Transverse colon (tissue), 4 donors: ENCODE results near the gene DHTKD1. TPM values are rescaled to one million over a fixed set of nuclear protein-coding genes. Genes with fewer than 3 reads are reported as not detected.

Experiments used
- DNase-seq: peaks from one replicate; pipeline ENCODE4 v3.0.0-alpha.2; 2019
- H3K27ac ChIP-seq, 4 donors: fragments of 200-600 bp; sonication (generic); 2 replicates each; pipeline ENCODE4 v1.5.1; 2016 to 2018; ENCODE audit warnings: inconsistent platforms in 4 of 4
- H3K27me3 ChIP-seq: fragments of 200-600 bp; sonication (generic); 2 replicates; pipeline ENCODE4 v1.5.1; 2017; ENCODE audit warnings: inconsistent platforms
- H3K36me3 ChIP-seq, 4 donors: fragments of 200-600 bp; sonication (generic); 2 replicates each; pipeline ENCODE4 v1.5.1; 2017 to 2019; ENCODE audit warnings: inconsistent platforms in 4 of 4
- H3K4me1 ChIP-seq, 4 donors: fragments of 200-600 bp; sonication (generic); 2 replicates each; pipeline ENCODE4 v1.5.1; 2017 to 2020; ENCODE audit warnings: inconsistent platforms in 4 of 4
- H3K4me3 ChIP-seq, 4 donors: fragments of 200-600 bp; sonication (generic); 1 replicate in 1 of 4; 2 replicates in 3 of 4; pipeline versions ENCODE4 v1.5.1 to v1.6.1; 2017 to 2019; ENCODE audit warnings: inconsistent platforms in 4 of 4
- H3K9me3 ChIP-seq, 2 donors: fragments of 200-600 bp; sonication (generic); 2 replicates each; pipeline ENCODE4 v1.5.1; 2017 to 2019; ENCODE audit warnings: inconsistent platforms in 2 of 2
- CTCF ChIP-seq, 5 experiments: fragments of 200-600 bp in 3 of 5; fragments of 450-650 bp in 2 of 5; sonication (generic) in 3 of 5; IDR thresholded peaks; 1 replicate in 2 of 5; 2 replicates in 3 of 5; pipeline ENCODE4 v1.5.1; 2016 to 2017; ENCODE audit warnings: antibody characterized with exemption in 5 of 5, inconsistent platforms in 3 of 5, mild to moderate bottlenecking in 2 of 5, moderate library complexity in 1 of 5
- EP300 ChIP-seq: sonication (generic); formaldehyde crosslinking; IDR thresholded peaks from one replicate; pipeline ENCODE4 v1.6.1; 2017; ENCODE audit warnings: antibody characterized with exemption, low read depth
- POLR2A ChIP-seq: fragments of 450-650 bp; IDR thresholded peaks from one replicate; pipeline ENCODE4 v1.6.1; 2016; ENCODE audit warnings: antibody characterized with exemption, mild to moderate bottlenecking, moderate library complexity
- POLR2AphosphoS5 ChIP-seq, 3 donors: sonication (generic); formaldehyde crosslinking; IDR thresholded peaks; one replicate each; pipeline ENCODE4 v1.6.1; 2016; ENCODE audit warnings: antibody characterized with exemption in 3 of 3
- WGBS, 2 donors: methylation state at CpG; one replicate each; pipeline ENCODE4 v1.1.5; 2018; ENCODE audit warnings: low coverage in 1 of 2; 5-methylcytosine and 5-hydroxymethylcytosine counted together
- in situ Hi-C, 4 donors: fragments of 200-750 bp; cut with MboI; loops; one replicate each; pipeline versions ENCODE4 v1.15.0 to v1.15.1; 2017; ENCODE audit warnings: low sequenced_read_pairs in 3 of 4, low pct_ligation_motif_present in 1 of 4, low pct_unique_long_range_greater_than_20kb in 1 of 4
- intact Hi-C: fragments of 100-400 bp; cut with DNase I; formaldehyde crosslinking; loops from one replicate; pipeline ENCODE4 v1.15.1; 2023; ENCODE audit warnings: low total_unique reads
- total RNA-seq, 4 donors: library from RNA; depleted of rRNA; stranded (reverse); fragments of >200 nt; gene quantifications; one replicate each; pipeline ENCODE4 v1.1.0, GENCODE V29; 2016

Gene DHTKD1
- total RNA-seq, 4 donors from 2014 or later: 7.0 to 29.5 (median 13.0) TPM

GRCh38 chr10:12025591-12025990 is 43.2 kb upstream of the DHTKD1 start:
- Histone ChIP-seq H3K36me3 (peaks cover 0 to 24% (median 5%) of the 10 kb centered on the region in 4 donors), H3K4me1 (peaks cover 0 to 11% (median 5%) of the 10 kb centered on the region in 4 donors), H3K9me3 (no peaks in the 10 kb centered on the region), H3K4me3 (no peak overlapping the region), H3K27me3 (no peaks in the 10 kb centered on the region), H3K27ac (no peak overlapping the region)
- in situ Hi-C loops (no loop called here), intact Hi-C loops (no loop called here)
- DNase-seq: no peak
- TF ChIP-seq EP300 (no peak), CTCF (IDR thresholded peaks at IDR 0.05) (no peak), POLR2AphosphoS5 (IDR thresholded peaks at IDR 0.05) (no peak), POLR2A (no peak)
- 92% methylated on average over 5 of the region's 5 CpGs; no CpG with 5 or more reads in 1 of the 2 donors for whole genome bisulfite sequencing, 2 donors

- TF ChIP-seq POLR2A (no peak), EP300 (no peak), POLR2AphosphoS5 (IDR thresholded peaks at IDR 0.05) (no peak), CTCF (IDR thresholded peaks at IDR 0.05) (no peak)
These were observed 41.2 kb upstream of the DHTKD1 start for GRCh38 chr10:12027539-12027938.

DNA sequence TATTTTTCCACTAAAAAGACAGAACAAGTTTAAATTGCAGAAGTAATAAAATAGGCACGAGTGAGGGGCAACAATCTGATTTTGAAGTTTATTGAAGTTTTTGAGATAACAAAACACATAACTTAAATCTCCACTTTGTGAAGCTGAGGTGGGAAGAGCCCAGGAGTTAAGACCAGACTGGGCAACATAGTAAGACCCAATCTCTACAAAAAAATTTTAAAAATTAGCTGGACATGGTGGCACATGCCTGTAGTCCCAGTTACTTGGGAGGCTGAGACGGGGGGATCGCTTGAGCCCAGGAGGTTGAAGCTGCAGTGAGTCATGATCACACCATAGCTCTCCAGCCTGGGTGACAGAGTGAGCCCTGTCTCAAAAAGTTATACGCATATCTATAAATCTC is 37.4 kb upstream of the DHTKD1 start:
- no peak overlapping the region for H3K4me3 ChIP-seq
- no peaks in the 10 kb centered on the region for H3K9me3 ChIP-seq
- H3K4me1 ChIP-seq: no peaks in the 10 kb centered on the region
- H3K27me3 ChIP-seq: no peaks in the 10 kb centered on the region
- H3K27ac ChIP-seq: no peak overlapping the region
- intact Hi-C loops: no loop called here
- H3K36me3 ChIP-seq: peaks cover 0 to 60% (median 17%) of the 10 kb centered on the region in 4 donors
- WGBS, 2 donors: 90 to 92% methylated on average over 2 to 4 of the region's 4 CpGs
- no peak for DNase-seq
- in situ Hi-C loops: no loop called here
- TF ChIP-seq POLR2AphosphoS5 (IDR thresholded peaks at IDR 0.05) (no peak), EP300 (no peak), POLR2A (no peak), CTCF (IDR thresholded peaks at IDR 0.05) (no peak)

More at GRCh38 chr10:12027539-12027938, 41.2 kb upstream of the DHTKD1 start:
- intact Hi-C loops (no loop called here), in situ Hi-C loops (no loop called here)
- Histone ChIP-seq H3K27ac (no peak overlapping the region), H3K4me3 (no peak overlapping the region), H3K27me3 (no peaks in the 10 kb centered on the region), H3K4me1 (peaks cover 0 to 7% (median 2%) of the 10 kb centered on the region in 4 donors), H3K9me3 (no peaks in the 10 kb centered on the region), H3K36me3 (peaks cover 0 to 37% (median 7%) of the 10 kb centered on the region in 4 donors)
- 64 to 86% methylated on average over 1 to 2 of the region's 2 CpGs for WGBS, 2 donors
- no peak for DNase-seq

- TF ChIP-seq POLR2AphosphoS5 (IDR thresholded peaks at IDR 0.05) (no peak), EP300 (no peak), POLR2A (no peak), CTCF (IDR thresholded peaks at IDR 0.05) (no peak)
- no peak for DNase-seq
- WGBS, 2 donors: 81 to 90% methylated on average over 3 of the region's 3 CpGs
- Histone ChIP-seq H3K27me3 (no peaks in the 10 kb centered on the region), H3K36me3 (peaks cover 0 to 36% (median 12%) of the 10 kb centered on the region in 4 donors), H3K4me3 (no peak overlapping the region), H3K9me3 (no peaks in the 10 kb centered on the region), H3K27ac (no peak overlapping the region), H3K4me1 (peaks cover 1 to 9% (median 5%) of the 10 kb centered on the region in 4 donors)
- intact Hi-C loops: no loop called here
- in situ Hi-C loops: no loop called here
These were observed 32.6 kb upstream of the DHTKD1 start for GRCh38 chr10:12036073-12036655.
